ENCODE data around the gene SCLY. TPM values are rescaled to one million over a fixed set of nuclear protein-coding genes. Genes with fewer than 3 reads are reported as not detected.

The SCLY gene
- total and polyA plus RNA-seq, 2 of the 13 experiments (the other 11 are each of a cell fraction or from before 2014, with no cell fraction given): 27.9 to 38.6 TPM

DNA sequence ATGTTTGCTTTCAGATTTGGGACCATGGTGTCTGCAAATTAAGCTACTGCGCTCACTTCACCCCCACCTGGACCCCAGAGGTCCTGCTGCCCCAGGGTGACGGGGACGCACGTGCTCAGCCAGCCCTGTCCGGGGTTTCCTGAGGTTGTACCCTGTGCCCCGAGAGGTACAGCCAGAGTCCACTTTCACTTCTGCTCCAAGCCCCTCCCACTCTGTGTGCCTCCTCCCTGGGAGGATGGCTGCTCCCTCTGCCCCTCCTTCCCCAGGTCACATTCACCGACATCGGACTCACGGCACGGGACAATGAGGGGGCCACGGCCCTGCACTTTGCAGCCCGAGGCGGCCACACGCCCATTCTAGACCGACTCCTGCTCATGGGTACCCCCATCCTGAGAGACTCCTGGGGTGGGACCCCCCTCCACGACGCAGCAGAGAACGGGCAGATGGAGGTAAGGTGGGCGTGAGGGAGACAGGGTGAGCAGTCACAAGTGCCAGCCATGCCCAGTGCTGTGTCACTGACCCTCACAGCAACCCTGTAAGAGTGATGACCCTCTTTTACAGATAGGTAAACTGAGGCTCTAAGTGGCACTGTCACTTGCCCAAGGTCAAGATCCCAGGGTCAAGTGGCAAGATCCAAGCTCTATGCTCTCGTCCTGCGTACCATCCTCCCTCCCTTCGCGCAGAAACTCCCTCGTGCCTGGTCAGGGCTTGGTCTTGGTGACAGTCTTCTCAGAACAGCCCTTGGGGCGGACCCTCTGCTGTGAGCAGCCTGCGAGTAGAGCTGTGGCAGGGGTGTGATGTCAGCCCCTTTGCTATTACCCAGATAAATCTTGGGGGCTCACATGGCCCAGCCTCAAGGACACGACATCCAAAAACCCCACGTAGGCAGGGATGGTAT lies 47.0 kb downstream of the SCLY start (continued):
- TF ChIP-seq, protein P1, sequence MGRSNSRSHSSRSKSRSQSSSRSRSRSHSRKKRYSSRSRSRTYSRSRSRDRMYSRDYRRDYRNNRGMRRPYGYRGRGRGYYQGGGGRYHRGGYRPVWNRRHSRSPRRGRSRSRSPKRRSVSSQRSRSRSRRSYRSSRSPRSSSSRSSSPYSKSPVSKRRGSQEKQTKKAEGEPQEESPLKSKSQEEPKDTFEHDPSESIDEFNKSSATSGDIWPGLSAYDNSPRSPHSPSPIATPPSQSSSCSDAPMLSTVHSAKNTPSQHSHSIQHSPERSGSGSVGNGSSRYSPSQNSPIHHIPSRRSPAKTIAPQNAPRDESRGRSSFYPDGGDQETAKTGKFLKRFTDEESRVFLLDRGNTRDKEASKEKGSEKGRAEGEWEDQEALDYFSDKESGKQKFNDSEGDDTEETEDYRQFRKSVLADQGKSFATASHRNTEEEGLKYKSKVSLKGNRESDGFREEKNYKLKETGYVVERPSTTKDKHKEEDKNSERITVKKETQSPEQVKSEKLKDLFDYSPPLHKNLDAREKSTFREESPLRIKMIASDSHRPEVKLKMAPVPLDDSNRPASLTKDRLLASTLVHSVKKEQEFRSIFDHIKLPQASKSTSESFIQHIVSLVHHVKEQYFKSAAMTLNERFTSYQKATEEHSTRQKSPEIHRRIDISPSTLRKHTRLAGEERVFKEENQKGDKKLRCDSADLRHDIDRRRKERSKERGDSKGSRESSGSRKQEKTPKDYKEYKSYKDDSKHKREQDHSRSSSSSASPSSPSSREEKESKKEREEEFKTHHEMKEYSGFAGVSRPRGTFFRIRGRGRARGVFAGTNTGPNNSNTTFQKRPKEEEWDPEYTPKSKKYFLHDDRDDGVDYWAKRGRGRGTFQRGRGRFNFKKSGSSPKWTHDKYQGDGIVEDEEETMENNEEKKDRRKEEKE (IDR thresholded peaks at IDR 0.05): no peak
- peak; percentile 68 for TF ChIP-seq NR2C2 (CRISPR knock-in tag; IDR thresholded peaks at IDR 0.05; ENCODE audit: borderline replicate concordance)
- TF ChIP-seq, protein P2, sequence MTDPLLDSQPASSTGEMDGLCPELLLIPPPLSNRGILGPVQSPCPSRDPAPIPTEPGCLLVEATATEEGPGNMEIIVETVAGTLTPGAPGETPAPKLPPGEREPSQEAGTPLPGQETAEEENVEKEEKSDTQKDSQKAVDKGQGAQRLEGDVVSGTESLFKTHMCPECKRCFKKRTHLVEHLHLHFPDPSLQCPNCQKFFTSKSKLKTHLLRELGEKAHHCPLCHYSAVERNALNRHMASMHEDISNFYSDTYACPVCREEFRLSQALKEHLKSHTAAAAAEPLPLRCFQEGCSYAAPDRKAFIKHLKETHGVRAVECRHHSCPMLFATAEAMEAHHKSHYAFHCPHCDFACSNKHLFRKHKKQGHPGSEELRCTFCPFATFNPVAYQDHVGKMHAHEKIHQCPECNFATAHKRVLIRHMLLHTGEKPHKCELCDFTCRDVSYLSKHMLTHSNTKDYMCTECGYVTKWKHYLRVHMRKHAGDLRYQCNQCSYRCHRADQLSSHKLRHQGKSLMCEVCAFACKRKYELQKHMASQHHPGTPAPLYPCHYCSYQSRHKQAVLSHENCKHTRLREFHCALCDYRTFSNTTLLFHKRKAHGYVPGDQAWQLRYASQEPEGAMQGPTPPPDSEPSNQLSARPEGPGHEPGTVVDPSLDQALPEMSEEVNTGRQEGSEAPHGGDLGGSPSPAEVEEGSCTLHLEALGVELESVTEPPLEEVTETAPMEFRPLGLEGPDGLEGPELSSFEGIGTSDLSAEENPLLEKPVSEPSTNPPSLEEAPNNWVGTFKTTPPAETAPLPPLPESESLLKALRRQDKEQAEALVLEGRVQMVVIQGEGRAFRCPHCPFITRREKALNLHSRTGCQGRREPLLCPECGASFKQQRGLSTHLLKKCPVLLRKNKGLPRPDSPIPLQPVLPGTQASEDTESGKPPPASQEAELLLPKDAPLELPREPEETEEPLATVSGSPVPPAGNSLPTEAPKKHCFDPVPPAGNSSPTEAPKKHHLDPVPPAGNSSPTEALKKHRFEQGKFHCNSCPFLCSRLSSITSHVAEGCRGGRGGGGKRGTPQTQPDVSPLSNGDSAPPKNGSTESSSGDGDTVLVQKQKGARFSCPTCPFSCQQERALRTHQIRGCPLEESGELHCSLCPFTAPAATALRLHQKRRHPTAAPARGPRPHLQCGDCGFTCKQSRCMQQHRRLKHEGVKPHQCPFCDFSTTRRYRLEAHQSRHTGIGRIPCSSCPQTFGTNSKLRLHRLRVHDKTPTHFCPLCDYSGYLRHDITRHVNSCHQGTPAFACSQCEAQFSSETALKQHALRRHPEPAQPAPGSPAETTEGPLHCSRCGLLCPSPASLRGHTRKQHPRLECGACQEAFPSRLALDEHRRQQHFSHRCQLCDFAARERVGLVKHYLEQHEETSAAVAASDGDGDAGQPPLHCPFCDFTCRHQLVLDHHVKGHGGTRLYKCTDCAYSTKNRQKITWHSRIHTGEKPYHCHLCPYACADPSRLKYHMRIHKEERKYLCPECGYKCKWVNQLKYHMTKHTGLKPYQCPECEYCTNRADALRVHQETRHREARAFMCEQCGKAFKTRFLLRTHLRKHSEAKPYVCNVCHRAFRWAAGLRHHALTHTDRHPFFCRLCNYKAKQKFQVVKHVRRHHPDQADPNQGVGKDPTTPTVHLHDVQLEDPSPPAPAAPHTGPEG (CRISPR knock-in tag; IDR thresholded peaks at IDR 0.05): peak; percentile 48; the same call in 1 of the 2 replicates
- TF ChIP-seq ZSCAN29 (CRISPR knock-in tag; conservative IDR thresholded peaks at IDR 0.05): no peak
- TF ChIP-seq CEBPB (IDR thresholded peaks at IDR 0.05; ENCODE audit: borderline replicate concordance, low read depth, low read length): no peak
- TF ChIP-seq TEAD2 (CRISPR knock-in tag; IDR thresholded peaks at IDR 0.05): no peak; the same call in 1 of the 2 replicates
- no peak for TF ChIP-seq ZNF234 (CRISPR knock-in tag; conservative IDR thresholded peaks at IDR 0.05)
- TF ChIP-seq ZFP1 (CRISPR knock-in tag; IDR thresholded peaks at IDR 0.05): no peak
- no peak; the same call in 1 of the 2 replicates for TF ChIP-seq HNF4G (IDR thresholded peaks at IDR 0.05; ENCODE audit: borderline replicate concordance, low read depth, low read length)
- 0 out of 2 replicates have a peak, but pooled peaks have one; percentile 13 for TF ChIP-seq HNF4G (CRISPR knock-in tag; IDR thresholded peaks at IDR 0.05; ENCODE audit: borderline replicate concordance, low read depth)
- TF ChIP-seq, protein P3, sequence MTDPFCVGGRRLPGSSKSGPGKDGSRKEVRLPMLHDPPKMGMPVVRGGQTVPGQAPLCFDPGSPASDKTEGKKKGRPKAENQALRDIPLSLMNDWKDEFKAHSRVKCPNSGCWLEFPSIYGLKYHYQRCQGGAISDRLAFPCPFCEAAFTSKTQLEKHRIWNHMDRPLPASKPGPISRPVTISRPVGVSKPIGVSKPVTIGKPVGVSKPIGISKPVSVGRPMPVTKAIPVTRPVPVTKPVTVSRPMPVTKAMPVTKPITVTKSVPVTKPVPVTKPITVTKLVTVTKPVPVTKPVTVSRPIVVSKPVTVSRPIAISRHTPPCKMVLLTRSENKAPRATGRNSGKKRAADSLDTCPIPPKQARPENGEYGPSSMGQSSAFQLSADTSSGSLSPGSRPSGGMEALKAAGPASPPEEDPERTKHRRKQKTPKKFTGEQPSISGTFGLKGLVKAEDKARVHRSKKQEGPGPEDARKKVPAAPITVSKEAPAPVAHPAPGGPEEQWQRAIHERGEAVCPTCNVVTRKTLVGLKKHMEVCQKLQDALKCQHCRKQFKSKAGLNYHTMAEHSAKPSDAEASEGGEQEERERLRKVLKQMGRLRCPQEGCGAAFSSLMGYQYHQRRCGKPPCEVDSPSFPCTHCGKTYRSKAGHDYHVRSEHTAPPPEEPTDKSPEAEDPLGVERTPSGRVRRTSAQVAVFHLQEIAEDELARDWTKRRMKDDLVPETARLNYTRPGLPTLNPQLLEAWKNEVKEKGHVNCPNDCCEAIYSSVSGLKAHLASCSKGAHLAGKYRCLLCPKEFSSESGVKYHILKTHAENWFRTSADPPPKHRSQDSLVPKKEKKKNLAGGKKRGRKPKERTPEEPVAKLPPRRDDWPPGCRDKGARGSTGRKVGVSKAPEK (CRISPR knock-in tag; IDR thresholded peaks at IDR 0.05; ENCODE audit: borderline replicate concordance): peak; percentile 86; the same call in 1 of the 2 replicates
- peak; percentile 53; the same call in 1 of the 2 replicates for TF ChIP-seq NCOA1 (CRISPR knock-in tag; IDR thresholded peaks at IDR 0.05)
- peak; percentile 89; the same call in 1 of the 2 replicates for TF ChIP-seq RFXAP (CRISPR knock-in tag; IDR thresholded peaks at IDR 0.05; ENCODE audit: borderline replicate concordance)
- TF ChIP-seq JUN (CRISPR knock-in tag; IDR thresholded peaks at IDR 0.05): no peak; the same call in 1 of the 2 replicates
- no peak for TF ChIP-seq ZNF160 (CRISPR knock-in tag; IDR thresholded peaks at IDR 0.05)
- 0 out of 2 replicates have a peak, but pooled peaks have one; percentile 33 for TF ChIP-seq BRD4 (CRISPR knock-in tag; IDR thresholded peaks at IDR 0.05)
- 0 out of 2 replicates have a peak, but pooled peaks have one; percentile 44 for TF ChIP-seq HES4 (CRISPR knock-in tag; IDR thresholded peaks at IDR 0.05; ENCODE audit: borderline replicate concordance)
